Astrocyte (in vitro differentiated cells and primary cell): ENCODE results near the gene RAB8A. TPM values are rescaled to one million over a fixed set of nuclear protein-coding genes. Genes with fewer than 3 reads are reported as not detected.
A peak's percentile ranks its signal among the peaks of the same experiment; 100 is the strongest.

Source experiments
- DNase-seq: peaks from one replicate; pipeline ENCODE4 v3.0.0-alpha.2; 2010; ENCODE audit warnings: low read depth
- FAIRE-seq: peaks from 2 replicates; lab custom pipeline; 2011; peaks lifted over from hg19 to GRCh38; lab: Jason Lieb, UNC
- H2AFZ ChIP-seq: 2 replicates; pipeline ENCODE4 v1.6.0; 2012; ENCODE audit warnings: low read depth, low read length, inconsistent platforms
- H3K27ac ChIP-seq: 2 replicates; pipeline ENCODE4 v1.5.1; 2011; ENCODE audit warnings: low read depth, low read length, inconsistent platforms
- H3K27me3 ChIP-seq: 2 replicates; pipeline ENCODE4 v1.6.0; 2011; ENCODE audit warnings: low read length, inconsistent platforms; ENCODE audit not compliant: insufficient read depth
- H3K36me3 ChIP-seq: 2 replicates; pipeline ENCODE4 v1.5.1; 2011; ENCODE audit warnings: low read length, inconsistent platforms; ENCODE audit not compliant: insufficient read depth
- H3K4me1 ChIP-seq: 2 replicates; pipeline ENCODE4 v1.5.1; 2011; ENCODE audit warnings: low read length, inconsistent platforms; ENCODE audit not compliant: insufficient read depth
- H3K4me2 ChIP-seq: 2 replicates; pipeline ENCODE4 v1.6.0; 2012; ENCODE audit warnings: low read length, inconsistent platforms
- H3K4me3 ChIP-seq: 2 replicates; pipeline ENCODE4 v1.5.1; 2011; ENCODE audit warnings: low read depth, mild to moderate bottlenecking, low read length, inconsistent platforms; ENCODE audit not compliant: insufficient read depth
- H3K79me2 ChIP-seq: 2 replicates; pipeline ENCODE4 v1.6.0; 2012; ENCODE audit warnings: mild to moderate bottlenecking, low read length, inconsistent platforms; ENCODE audit not compliant: insufficient read depth
- H3K9ac ChIP-seq: 2 replicates; pipeline ENCODE4 v1.6.0; 2012; ENCODE audit warnings: mild to moderate bottlenecking, low read length, inconsistent platforms
- H3K9me3 ChIP-seq: 2 replicates; pipeline ENCODE4 v1.5.1; 2012; ENCODE audit warnings: low read depth, mild to moderate bottlenecking, low read length, inconsistent platforms; ENCODE audit not compliant: insufficient read depth
- H4K20me1 ChIP-seq: 2 replicates; pipeline ENCODE4 v1.6.0; 2012; ENCODE audit warnings: low read length, inconsistent platforms; ENCODE audit not compliant: insufficient read depth
- H3K27ac Mint-ChIP-seq: one replicate; pipeline ENCODE4 v1.8.0; 2021; ENCODE audit warnings: mild to moderate bottlenecking, mixed read lengths; ENCODE audit not compliant: unreplicated experiment
- H3K27me3 Mint-ChIP-seq: one replicate; pipeline ENCODE4 v1.8.0; 2021; ENCODE audit warnings: low read depth, mixed read lengths; ENCODE audit not compliant: unreplicated experiment
- H3K36me3 Mint-ChIP-seq: one replicate; pipeline ENCODE4 v1.8.0; 2021; ENCODE audit warnings: low read depth, mixed read lengths; ENCODE audit not compliant: unreplicated experiment
- H3K4me1 Mint-ChIP-seq: one replicate; pipeline ENCODE4 v1.8.0; 2021; ENCODE audit warnings: low read depth, mixed read lengths; ENCODE audit not compliant: unreplicated experiment
- H3K4me3 Mint-ChIP-seq: one replicate; pipeline ENCODE4 v1.8.0; 2021; ENCODE audit warnings: mild to moderate bottlenecking, moderate library complexity, mixed read lengths; ENCODE audit not compliant: unreplicated experiment
- H3K9me3 Mint-ChIP-seq: one replicate; pipeline ENCODE4 v1.8.0; 2021; ENCODE audit warnings: mild to moderate bottlenecking, mixed read lengths; ENCODE audit not compliant: unreplicated experiment
- EZH2 ChIP-seq: IDR thresholded peaks from 2 replicates; pipeline ENCODE4 v1.6.1; 2012; ENCODE audit warnings: mild to moderate bottlenecking, low read length, inconsistent platforms; ENCODE audit not compliant: insufficient read depth
- total RNA-seq: library from RNA; stranded (reverse); gene quantifications from 2 replicates; pipeline ENCODE4 v1.2.1, GENCODE V29; 2021
- TF ChIP-seq, protein P1 (sequence below): IDR thresholded peaks from 2 replicates; pipeline ENCODE4 v1.5.1; 2011; ENCODE audit warnings: low read depth, mild to moderate bottlenecking, inconsistent platforms, low read length, moderate library complexity; ENCODE audit not compliant: insufficient read depth

RAB8A gene
- total RNA-seq, 1 donor from 2014 or later: 80.5 TPM

DNA sequence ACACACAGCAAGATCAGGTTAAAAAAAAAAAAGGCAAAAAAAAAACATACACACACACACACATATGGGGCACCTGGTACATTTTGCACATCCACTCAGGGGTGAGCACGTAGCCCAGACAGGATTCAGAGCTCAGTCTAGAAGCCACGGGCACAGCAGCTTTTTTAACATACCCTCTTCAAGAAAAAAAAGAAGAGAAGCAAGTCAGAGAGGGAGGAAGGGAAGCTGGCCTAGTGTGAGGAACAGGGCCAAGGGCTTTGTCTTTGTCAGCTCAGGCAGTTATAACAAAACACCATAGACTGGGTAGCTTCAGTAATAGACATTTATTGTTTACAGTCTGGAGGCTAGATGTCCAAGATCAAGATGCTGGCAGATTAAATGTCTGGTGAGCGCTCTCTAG, 37.7 kb upstream of the RAB8A start:
- H2AFZ ChIP-seq: no peak overlapping the region
- peaks cover 17% of the 10 kb centered on the region for H4K20me1 ChIP-seq
- FAIRE-seq: no peak
- no peak for DNase-seq
- no peaks in the 10 kb centered on the region for H3K27me3 ChIP-seq
- H3K27ac ChIP-seq: no peak overlapping the region
- no peaks in the 10 kb centered on the region for H3K36me3 ChIP-seq
- H3K9ac ChIP-seq: no peak overlapping the region
- Mint-ChIP-seq H3K9me3 (no peaks in the 10 kb centered on the region), H3K36me3 (peaks cover 7% of the 10 kb centered on the region), H3K27ac (no peak overlapping the region), H3K4me1 (peaks cover 18% of the 10 kb centered on the region), H3K4me3 (peak overlapping the region; percentile 64), H3K27me3 (no peaks in the 10 kb centered on the region)
- peaks cover 72% of the 10 kb centered on the region for H3K79me2 ChIP-seq
- H3K9me3 ChIP-seq: no peaks in the 10 kb centered on the region
- TF ChIP-seq EZH2: no peak
- TF ChIP-seq, protein P1, sequence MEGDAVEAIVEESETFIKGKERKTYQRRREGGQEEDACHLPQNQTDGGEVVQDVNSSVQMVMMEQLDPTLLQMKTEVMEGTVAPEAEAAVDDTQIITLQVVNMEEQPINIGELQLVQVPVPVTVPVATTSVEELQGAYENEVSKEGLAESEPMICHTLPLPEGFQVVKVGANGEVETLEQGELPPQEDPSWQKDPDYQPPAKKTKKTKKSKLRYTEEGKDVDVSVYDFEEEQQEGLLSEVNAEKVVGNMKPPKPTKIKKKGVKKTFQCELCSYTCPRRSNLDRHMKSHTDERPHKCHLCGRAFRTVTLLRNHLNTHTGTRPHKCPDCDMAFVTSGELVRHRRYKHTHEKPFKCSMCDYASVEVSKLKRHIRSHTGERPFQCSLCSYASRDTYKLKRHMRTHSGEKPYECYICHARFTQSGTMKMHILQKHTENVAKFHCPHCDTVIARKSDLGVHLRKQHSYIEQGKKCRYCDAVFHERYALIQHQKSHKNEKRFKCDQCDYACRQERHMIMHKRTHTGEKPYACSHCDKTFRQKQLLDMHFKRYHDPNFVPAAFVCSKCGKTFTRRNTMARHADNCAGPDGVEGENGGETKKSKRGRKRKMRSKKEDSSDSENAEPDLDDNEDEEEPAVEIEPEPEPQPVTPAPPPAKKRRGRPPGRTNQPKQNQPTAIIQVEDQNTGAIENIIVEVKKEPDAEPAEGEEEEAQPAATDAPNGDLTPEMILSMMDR: no peak
- no peak overlapping the region for H3K4me3 ChIP-seq
- peaks cover 33% of the 10 kb centered on the region for H3K4me1 ChIP-seq
- no peak overlapping the region for H3K4me2 ChIP-seq

DNA sequence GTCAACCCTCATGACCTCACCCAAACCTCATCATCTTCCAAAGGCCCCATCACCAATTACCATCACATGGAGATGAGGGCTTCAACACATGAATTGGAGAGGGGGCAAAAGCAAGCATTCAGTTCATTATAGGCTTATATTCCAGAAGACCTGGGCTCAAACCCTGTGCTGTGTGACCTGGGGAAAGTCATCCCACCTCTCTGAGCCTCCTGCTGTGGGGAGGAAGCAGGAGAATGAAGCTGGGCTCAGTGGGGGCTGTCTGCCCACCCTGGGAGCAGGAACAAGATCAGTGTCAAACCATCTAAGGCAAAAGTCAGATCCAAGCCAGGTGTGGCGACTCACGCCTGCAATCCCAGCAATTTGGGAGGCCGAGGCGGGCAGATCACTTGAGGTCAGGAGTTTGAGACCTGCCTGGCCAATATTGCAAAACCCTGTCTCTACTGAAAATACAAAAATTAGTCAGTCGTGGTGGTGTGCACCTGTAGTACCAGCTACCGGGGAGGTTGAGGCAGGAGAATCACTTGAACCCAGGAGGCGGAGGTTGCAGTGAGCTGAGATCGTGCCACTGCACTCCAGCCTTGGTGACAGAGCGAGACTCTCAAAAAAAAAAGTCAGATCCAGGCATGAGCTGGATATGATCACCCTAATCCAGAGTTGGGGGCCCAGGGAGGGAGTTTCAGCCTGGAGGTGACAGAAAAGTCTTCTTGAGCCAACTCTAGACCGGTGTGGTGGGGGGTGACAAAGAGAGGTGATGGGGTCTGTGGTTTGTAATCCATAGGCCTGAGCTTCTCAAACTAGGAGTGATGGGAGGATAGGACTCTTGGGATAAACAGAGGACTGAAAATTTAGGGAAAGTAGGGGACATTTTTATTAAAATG, 37.0 kb upstream of the RAB8A start:
- no peak for TF ChIP-seq EZH2
- TF ChIP-seq, protein P1: no peak
- no peak overlapping the region for H2AFZ ChIP-seq
- peak overlapping the region; percentile 87 for H3K4me3 Mint-ChIP-seq
- H4K20me1 ChIP-seq: peaks cover 14% of the 10 kb centered on the region
- peaks cover 7% of the 10 kb centered on the region for H3K36me3 Mint-ChIP-seq
- peak overlapping the region; percentile 86 for H3K4me2 ChIP-seq
- no peaks in the 10 kb centered on the region for H3K9me3 ChIP-seq
- FAIRE-seq (no peak), DNase-seq (no peak)
- H3K27ac Mint-ChIP-seq: peak overlapping the region; percentile 91
- no peak overlapping the region for H3K9ac ChIP-seq
- H3K79me2 ChIP-seq: peaks cover 72% of the 10 kb centered on the region
- H3K36me3 ChIP-seq: no peaks in the 10 kb centered on the region
- H3K27me3 ChIP-seq: no peaks in the 10 kb centered on the region
- no peaks in the 10 kb centered on the region for H3K27me3 Mint-ChIP-seq
- H3K27ac ChIP-seq: no peak overlapping the region
- H3K9me3 Mint-ChIP-seq: no peaks in the 10 kb centered on the region
- H3K4me1 ChIP-seq: peaks cover 34% of the 10 kb centered on the region
- peaks cover 21% of the 10 kb centered on the region for H3K4me1 Mint-ChIP-seq
- H3K4me3 ChIP-seq: no peak overlapping the region
